Cardiac muscle cell (in vitro differentiated cells and primary cell): ENCODE data around the gene SLC26A2. TPM values are rescaled to one million over a fixed set of nuclear protein-coding genes. Genes with fewer than 3 reads are reported as not detected.

ENCODE experiments used
- DNase-seq, 2 donors: peaks; one replicate each; pipeline versions ENCODE4 v3.0.0 to v3.0.0-alpha.2; 2010 to 2017; ENCODE audit warnings: low read depth in 1 of 2, low spot score in 1 of 2
- H3K27ac ChIP-seq: fragments of 200-600 bp; sonication (generic); 2 replicates; pipeline ENCODE4 v1.5.1; 2016
- H3K27me3 ChIP-seq: fragments of 200-600 bp; sonication (generic); 2 replicates; pipeline ENCODE4 v1.6.0; 2016; ENCODE audit warnings: control low read depth
- H3K36me3 ChIP-seq: fragments of 200-600 bp; sonication (generic); 2 replicates; pipeline ENCODE4 v1.5.1; 2016; ENCODE audit warnings: control low read depth
- H3K4me1 ChIP-seq: fragments of 200-600 bp; sonication (generic); 2 replicates; pipeline ENCODE4 v1.8.1; 2017; ENCODE audit warnings: low read depth, mild to moderate bottlenecking, mixed run types
- H3K4me3 ChIP-seq: fragments of 200-600 bp; sonication (generic); 2 replicates; pipeline ENCODE4 v1.5.1; 2016; ENCODE audit warnings: mild to moderate bottlenecking
- H3K9me3 ChIP-seq: fragments of 200-600 bp; sonication (generic); 2 replicates; pipeline ENCODE4 v1.5.1; 2017; ENCODE audit warnings: low read depth, mild to moderate bottlenecking, control low read depth
- polyA plus RNA-seq: library from polyadenylated mRNA; unstranded; fragments of >200 nt; fragmentation: Nextera tagmentation; extraction: Ambion mirVana; gene quantifications from 2 replicates; pipeline ENCODE4 v1.2.1, GENCODE V29; 2016
- total RNA-seq: library from RNA; depleted of rRNA; stranded (reverse); fragments of >200 nt; gene quantifications from 2 replicates; pipeline ENCODE4 v1.2.3, GENCODE V29; 2016
- TF ChIP-seq, protein P1 (sequence below): IDR thresholded peaks from 2 replicates; pipeline ENCODE4 v1.5.1; 2012; ENCODE audit warnings: low read depth, mild to moderate bottlenecking, low read length

Gene SLC26A2
- total and polyA plus RNA-seq, 2 experiments from 2014 or later = 4.4 to 7.0 TPM

DNA sequence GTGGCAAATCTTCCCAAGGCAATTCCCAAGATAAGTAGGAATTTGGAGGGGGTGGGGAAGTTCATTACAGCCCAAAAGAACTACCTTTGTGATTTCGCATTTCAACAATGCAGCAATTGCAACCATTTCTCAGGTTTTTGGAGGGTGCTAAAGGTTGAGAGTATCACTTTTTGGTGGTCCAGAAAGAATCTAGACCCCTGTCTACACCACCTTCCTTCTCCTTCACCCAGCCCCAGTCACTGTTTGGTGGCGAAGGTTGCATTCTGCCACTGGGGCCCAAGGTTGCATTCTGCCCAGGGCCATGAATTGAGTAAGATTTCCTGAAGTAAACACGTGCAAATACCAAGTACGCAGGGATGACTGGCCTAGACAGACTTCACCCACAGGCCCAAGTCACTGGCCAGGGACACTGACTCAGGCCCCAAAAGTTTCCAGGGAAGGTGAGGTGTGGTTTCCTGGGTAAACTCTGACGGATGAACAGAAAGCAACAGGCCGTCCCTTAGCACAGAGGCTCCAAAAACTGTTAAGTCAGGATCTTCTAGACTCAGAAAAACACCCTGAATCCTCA lies 21.7 kb upstream of the SLC26A2 start:
- peak in 1 of 2 donors; percentile 73 for DNase-seq
- no peak overlapping the region for H3K4me3 ChIP-seq
- H3K4me1 ChIP-seq = peaks cover 25% of the 10 kb centered on the region
- peak overlapping the region; percentile 73 for H3K27ac ChIP-seq
- no peaks in the 10 kb centered on the region for H3K27me3 ChIP-seq
- no peaks in the 10 kb centered on the region for H3K36me3 ChIP-seq
- TF ChIP-seq, protein P1, sequence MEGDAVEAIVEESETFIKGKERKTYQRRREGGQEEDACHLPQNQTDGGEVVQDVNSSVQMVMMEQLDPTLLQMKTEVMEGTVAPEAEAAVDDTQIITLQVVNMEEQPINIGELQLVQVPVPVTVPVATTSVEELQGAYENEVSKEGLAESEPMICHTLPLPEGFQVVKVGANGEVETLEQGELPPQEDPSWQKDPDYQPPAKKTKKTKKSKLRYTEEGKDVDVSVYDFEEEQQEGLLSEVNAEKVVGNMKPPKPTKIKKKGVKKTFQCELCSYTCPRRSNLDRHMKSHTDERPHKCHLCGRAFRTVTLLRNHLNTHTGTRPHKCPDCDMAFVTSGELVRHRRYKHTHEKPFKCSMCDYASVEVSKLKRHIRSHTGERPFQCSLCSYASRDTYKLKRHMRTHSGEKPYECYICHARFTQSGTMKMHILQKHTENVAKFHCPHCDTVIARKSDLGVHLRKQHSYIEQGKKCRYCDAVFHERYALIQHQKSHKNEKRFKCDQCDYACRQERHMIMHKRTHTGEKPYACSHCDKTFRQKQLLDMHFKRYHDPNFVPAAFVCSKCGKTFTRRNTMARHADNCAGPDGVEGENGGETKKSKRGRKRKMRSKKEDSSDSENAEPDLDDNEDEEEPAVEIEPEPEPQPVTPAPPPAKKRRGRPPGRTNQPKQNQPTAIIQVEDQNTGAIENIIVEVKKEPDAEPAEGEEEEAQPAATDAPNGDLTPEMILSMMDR = no peak
- no peaks in the 10 kb centered on the region for H3K9me3 ChIP-seq

DNA sequence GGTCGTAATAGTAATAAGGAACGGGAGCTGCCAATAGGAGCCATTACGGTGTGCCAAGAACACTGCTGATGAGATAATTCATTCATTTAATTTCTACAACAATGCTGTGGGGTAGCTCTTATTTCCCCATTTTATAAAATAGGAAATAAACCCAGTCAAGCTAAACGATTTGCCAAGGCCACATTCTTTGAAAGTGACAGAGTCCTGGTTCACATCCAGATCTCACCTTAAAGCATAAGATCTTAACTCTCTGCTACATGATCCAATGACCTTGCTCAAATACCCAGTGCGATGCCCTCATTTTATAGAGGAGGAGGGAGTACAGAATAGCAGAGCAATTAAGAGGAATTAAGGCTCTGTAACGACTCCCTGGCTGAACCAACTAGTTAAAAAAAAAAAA lies 21.0 kb upstream of the SLC26A2 start:
- peak in 1 of 2 donors; percentile 16 for DNase-seq
- Histone ChIP-seq H3K36me3 (no peaks in the 10 kb centered on the region), H3K4me1 (peaks cover 25% of the 10 kb centered on the region), H3K27me3 (no peaks in the 10 kb centered on the region), H3K27ac (peak overlapping the region; percentile 23), H3K9me3 (no peaks in the 10 kb centered on the region), H3K4me3 (no peak overlapping the region)
- TF ChIP-seq, protein P1 = no peak

DNA sequence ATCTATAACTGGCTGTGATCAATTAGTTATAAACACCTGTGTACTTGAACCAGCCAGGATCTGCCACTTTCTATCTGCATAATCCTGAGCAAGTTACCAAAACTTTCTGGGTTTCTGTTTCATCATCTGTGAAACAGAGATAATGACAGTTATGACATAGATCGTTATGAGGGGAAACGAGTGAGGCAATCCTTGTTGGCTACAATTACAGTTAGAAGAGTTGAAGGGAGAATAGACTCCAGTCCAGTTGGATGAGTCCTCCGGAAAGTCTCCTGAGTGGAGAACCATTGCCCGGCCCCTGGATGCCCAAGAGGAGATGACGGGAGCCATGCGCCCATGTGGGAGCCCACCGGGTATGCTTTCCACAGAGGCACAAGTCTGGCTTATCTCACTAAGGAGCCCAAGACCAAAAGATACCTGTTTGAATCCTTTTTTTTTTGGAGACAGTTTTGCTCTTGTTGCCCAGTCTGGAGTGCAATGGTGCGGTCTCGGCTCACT lies 20.4 kb upstream of the SLC26A2 start:
- peaks cover 27% of the 10 kb centered on the region for H3K4me1 ChIP-seq
- TF ChIP-seq, protein P1 = no peak
- no peak overlapping the region for H3K27ac ChIP-seq
- no peaks in the 10 kb centered on the region for H3K9me3 ChIP-seq
- peak in 1 of 2 donors; percentile 87 for DNase-seq
- no peaks in the 10 kb centered on the region for H3K36me3 ChIP-seq
- H3K4me3 ChIP-seq = no peak overlapping the region
- no peaks in the 10 kb centered on the region for H3K27me3 ChIP-seq

DNA sequence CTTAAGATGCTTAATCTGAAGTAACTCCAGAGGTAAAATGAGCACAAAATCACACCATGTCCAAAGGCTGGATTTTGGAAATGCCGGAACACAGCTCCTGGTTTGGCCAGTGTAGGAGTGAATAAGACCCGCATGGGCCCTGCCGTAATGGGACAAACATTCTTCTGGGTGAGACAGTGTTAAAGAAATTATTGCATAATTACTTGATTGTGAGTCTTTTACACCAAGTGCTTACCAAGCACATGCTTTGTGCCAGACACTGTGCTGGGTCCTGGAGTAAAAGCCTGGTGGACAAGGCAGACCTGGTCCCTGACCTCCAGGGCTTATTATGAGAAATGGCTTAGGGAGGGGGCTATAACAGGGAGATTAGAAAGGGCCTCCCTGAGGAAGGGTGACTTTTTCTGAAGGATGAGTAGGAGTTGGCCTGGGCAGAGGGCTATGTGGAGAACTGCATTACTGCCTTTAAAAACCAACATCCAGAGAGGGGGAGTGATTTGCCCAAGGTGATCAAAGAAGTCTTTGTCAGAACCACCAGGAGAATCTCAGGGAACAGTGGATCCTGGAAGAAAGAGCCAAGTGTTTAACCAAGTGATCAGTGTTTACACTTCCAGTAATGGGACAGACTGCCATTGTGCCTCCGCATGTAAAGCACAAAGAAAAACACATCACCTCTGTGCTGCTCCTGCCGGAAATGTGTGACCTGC lies 19.5 kb upstream of the SLC26A2 start:
- Histone ChIP-seq H3K4me3 (no peak overlapping the region), H3K9me3 (no peaks in the 10 kb centered on the region), H3K4me1 (peaks cover 29% of the 10 kb centered on the region), H3K36me3 (no peaks in the 10 kb centered on the region), H3K27ac (no peak overlapping the region), H3K27me3 (no peaks in the 10 kb centered on the region)
- DNase-seq = no peak
- TF ChIP-seq, protein P1 = no peak

DNA sequence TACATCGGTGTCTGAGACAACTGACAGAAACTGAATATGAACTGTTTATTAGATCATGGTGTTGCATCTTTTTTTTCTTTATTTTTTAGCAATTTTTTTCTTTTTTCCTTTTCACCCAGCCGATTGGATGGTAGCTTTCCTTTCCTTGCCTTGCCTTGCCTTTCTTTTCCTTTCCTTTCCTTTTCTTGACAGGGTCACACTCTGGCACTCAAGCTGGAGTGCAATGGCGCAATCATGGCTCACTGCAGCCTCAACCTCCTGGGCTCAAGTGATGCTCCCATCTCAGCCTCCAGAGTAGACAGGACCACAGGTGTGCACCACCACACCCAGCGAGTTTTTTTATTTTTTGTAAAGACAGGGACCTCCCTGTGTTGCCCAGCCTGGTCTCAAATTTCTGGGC lies 18.8 kb upstream of the SLC26A2 start:
- Histone ChIP-seq H3K4me1 (peaks cover 29% of the 10 kb centered on the region), H3K27me3 (no peaks in the 10 kb centered on the region), H3K4me3 (no peak overlapping the region), H3K36me3 (no peaks in the 10 kb centered on the region), H3K9me3 (no peaks in the 10 kb centered on the region), H3K27ac (no peak overlapping the region)
- TF ChIP-seq, protein P1 = no peak
- DNase-seq = no peak
